Natural killer cell treated with Interleukin-12 subunit alpha and Interleukin-12 subunit beta and Interleukin-15 and Interleukin-18, amount 100 ng/mL, for 72 hours (primary cell): Measurements from ENCODE around the gene CYREN. TPM values are rescaled to one million over a fixed set of nuclear protein-coding genes. Genes with fewer than 3 reads are reported as not detected.
A peak's percentile ranks its signal among the peaks of the same experiment; 100 is the strongest.
"Not testable (repeated sequence)": the region's sequence is repeated elsewhere in the genome, so short reads cannot be mapped to it uniquely, and the experiment has no call there.

ENCODE experiments used
- ATAC-seq, 2 donors: fragments of 150-1000 bp; cut with Tn5 transposase in 1 of 2; sonication (Bioruptor Pico), chemical (Tn5 transposase) in 1 of 2; 2 replicates each; pipeline ENCODE4 v1.10.0; 2021
- DNase-seq: peaks from one replicate; pipeline ENCODE4 v3.0.0; 2022; ENCODE audit warnings: low spot score
- H3K27ac Mint-ChIP-seq, 2 donors: 1 replicate in 1 of 2; 2 replicates in 1 of 2; pipeline ENCODE4 v1.8.0; 2022; ENCODE audit warnings: mixed read lengths in 2 of 2, mild to moderate bottlenecking in 1 of 2, moderate library complexity in 1 of 2
- H3K27me3 Mint-ChIP-seq, 2 donors: 1 replicate in 1 of 2; 2 replicates in 1 of 2; pipeline ENCODE4 v1.8.0; 2022; ENCODE audit warnings: mixed read lengths in 2 of 2
- H3K36me3 Mint-ChIP-seq: one replicate; pipeline ENCODE4 v1.8.0; 2022; ENCODE audit warnings: mixed read lengths
- H3K4me1 Mint-ChIP-seq, 2 donors: 1 replicate in 1 of 2; 2 replicates in 1 of 2; pipeline ENCODE4 v1.8.0; 2022; ENCODE audit warnings: low read depth in 2 of 2, mixed read lengths in 2 of 2, mild to moderate bottlenecking in 1 of 2
- H3K4me3 Mint-ChIP-seq: one replicate; pipeline ENCODE4 v1.8.0; 2022; ENCODE audit warnings: mixed read lengths
- H3K9me3 Mint-ChIP-seq: 2 replicates; pipeline ENCODE4 v1.8.0; 2022; ENCODE audit warnings: mixed read lengths
- total RNA-seq, 2 donors: library from RNA; stranded (reverse); gene quantifications; one replicate each; pipeline ENCODE4 v1.2.3, GENCODE V29; 2022

CYREN gene
- total RNA-seq, 2 donors from 2014 or later = 47.2 to 68.5 TPM

DNA sequence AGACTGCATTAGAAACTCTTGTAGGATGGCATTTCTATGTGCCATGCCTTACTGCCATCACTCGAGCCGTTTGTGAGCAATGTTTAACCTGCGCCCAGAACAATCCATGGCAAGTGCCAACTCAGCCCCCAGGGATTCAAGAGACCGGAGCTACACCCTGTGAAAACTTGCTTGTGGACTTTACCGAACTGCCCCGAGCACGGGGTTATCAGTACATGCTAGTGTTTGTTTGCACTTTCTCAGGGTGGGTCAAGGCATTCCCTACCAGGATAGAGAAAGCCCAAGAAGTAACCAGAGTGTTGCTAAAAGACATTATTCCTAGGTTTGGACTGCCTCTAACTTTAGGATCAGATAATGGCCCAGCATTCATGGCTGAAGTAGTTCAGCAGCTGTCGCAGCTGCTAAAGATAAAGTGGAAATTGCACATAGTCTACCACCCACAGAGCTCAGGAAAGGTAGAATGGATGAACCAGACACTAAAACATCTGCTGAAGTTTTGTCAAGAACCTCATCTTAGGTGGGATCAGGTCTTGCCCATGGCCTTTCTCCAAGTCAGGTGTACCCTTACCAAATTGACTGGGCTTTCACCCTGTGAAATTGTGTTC, 8.9 kb upstream of the CYREN start:
- DNase-seq = no peak
- peaks cover 36% of the 10 kb centered on the region for H3K36me3 Mint-ChIP-seq
- no peak overlapping the region for H3K4me3 Mint-ChIP-seq
- no peaks in the 10 kb centered on the region for H3K4me1 Mint-ChIP-seq
- H3K27me3 Mint-ChIP-seq = no peaks in the 10 kb centered on the region
- no peak overlapping the region for H3K27ac Mint-ChIP-seq
- ATAC-seq = no peak
- peaks cover 13% of the 10 kb centered on the region for H3K9me3 Mint-ChIP-seq

GRCh38 chr7:135178364-135178763, 7.9 kb upstream of the CYREN start:
- H3K36me3 Mint-ChIP-seq = peaks cover 29% of the 10 kb centered on the region
- peaks cover 0 to 3% of the 10 kb centered on the region in 2 donors for H3K4me1 Mint-ChIP-seq
- H3K27ac Mint-ChIP-seq = no peak overlapping the region
- DNase-seq (no peak), ATAC-seq (no peak)
- no peaks in the 10 kb centered on the region for H3K27me3 Mint-ChIP-seq
- H3K4me3 Mint-ChIP-seq = no peak overlapping the region
- peaks cover 13% of the 10 kb centered on the region for H3K9me3 Mint-ChIP-seq

- H3K27ac Mint-ChIP-seq = no peak overlapping the region
- peaks cover 13% of the 10 kb centered on the region for H3K9me3 Mint-ChIP-seq
- peaks cover 20% of the 10 kb centered on the region for H3K36me3 Mint-ChIP-seq
- ATAC-seq (no peak), DNase-seq (no peak)
- no peaks in the 10 kb centered on the region for H3K27me3 Mint-ChIP-seq
- H3K4me1 Mint-ChIP-seq = peaks cover 3 to 4% of the 10 kb centered on the region in 2 donors
- H3K4me3 Mint-ChIP-seq = no peak overlapping the region
Measured at GRCh38 chr7:135177028-135177696, 6.7 kb upstream of the CYREN start.

DNA sequence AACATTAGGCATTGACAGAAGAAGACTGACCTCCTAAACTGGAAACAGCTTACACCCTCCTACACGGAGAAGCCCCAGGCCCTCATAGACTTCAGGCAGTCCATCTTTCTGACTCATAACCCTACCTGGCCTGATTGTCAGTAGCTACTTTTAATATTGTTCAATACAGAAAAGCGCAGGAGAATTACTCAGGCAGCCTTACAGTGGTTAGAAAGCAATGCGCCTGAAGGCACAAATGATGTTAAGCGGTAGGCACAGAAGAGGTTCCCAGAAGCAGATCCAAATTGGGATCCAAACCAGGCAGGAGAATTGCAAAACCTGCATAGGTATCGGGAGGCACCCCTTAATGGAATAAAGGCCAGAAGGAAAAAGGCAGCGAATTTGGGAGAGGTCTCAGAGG, 5.4 kb upstream of the CYREN start:
- no peak overlapping the region for H3K4me3 Mint-ChIP-seq
- peaks cover 9% of the 10 kb centered on the region for H3K36me3 Mint-ChIP-seq
- H3K27me3 Mint-ChIP-seq = no peaks in the 10 kb centered on the region
- H3K9me3 Mint-ChIP-seq = peaks cover 6% of the 10 kb centered on the region
- ATAC-seq (no peak), DNase-seq (no peak)
- H3K27ac Mint-ChIP-seq = peak overlapping the region in 1 of 2 donors; percentile 22
- peaks cover 10 to 11% of the 10 kb centered on the region in 2 donors for H3K4me1 Mint-ChIP-seq

DNA sequence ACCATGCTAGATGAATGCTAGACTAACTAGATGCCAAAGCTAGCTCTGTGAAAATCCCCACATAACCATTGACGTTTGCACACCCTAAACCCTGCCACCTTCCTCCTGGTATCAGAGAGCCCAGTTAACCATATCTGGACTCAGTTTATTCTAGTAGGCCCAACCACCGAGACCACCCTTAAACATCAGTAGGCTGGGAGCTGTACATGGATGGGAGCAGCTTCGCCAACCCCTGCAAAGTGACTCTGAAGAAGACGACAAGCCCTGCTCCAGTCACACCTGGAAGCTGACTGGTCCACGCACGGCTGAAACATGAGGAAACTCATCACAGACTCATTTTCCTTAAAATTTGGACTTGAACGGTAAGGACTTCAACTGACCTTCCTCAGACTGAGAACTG, 4.4 kb upstream of the CYREN start:
- ATAC-seq (no peak), DNase-seq (no peak)
- H3K4me3 Mint-ChIP-seq = no peak overlapping the region

DNA sequence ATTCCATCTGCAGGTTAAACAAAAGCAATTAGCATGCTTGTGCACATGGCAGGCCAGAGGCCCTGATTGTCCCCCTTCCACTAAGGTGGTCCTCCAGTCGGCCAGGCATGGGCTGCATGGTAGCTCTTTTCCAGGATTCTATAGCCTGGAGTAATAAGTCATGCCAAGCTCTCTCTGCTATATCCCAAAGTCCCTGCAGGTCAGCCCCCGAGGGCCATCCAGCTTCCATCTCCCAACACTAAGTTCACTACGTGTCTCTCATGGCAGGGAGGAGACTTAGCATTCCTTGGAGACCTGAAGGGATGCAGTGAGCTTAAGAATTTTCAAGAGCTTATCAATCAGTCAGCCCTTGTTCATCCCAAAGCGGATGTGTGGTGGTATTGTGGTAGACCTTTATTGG, 3.4 kb upstream of the CYREN start:
- not testable (repeated sequence) for DNase-seq, H3K27me3 Mint-ChIP-seq, H3K4me3 Mint-ChIP-seq, ATAC-seq, H3K9me3 Mint-ChIP-seq
- Mint-ChIP-seq H3K27ac (peak overlapping the region in 1 of 2 donors; percentile 61), H3K36me3 (peaks cover 14% of the 10 kb centered on the region), H3K4me1 (peaks cover 23 to 25% of the 10 kb centered on the region in 2 donors)

More for the DNA sequence above, 4.4 kb upstream of the CYREN start:
- Mint-ChIP-seq H3K36me3 (peaks cover 8% of the 10 kb centered on the region), H3K27me3 (no peaks in the 10 kb centered on the region), H3K4me1 (peaks cover 13 to 14% of the 10 kb centered on the region in 2 donors), H3K27ac (peak overlapping the region in 1 of 2 donors; percentile 61), H3K9me3 (peaks cover 6% of the 10 kb centered on the region)

GRCh38 chr7:135171581-135172291, 1.2 kb upstream of the CYREN start:
- Mint-ChIP-seq H3K4me1 (peaks cover 44 to 46% of the 10 kb centered on the region in 2 donors), H3K36me3 (peaks cover 14% of the 10 kb centered on the region), H3K4me3 (peak overlapping the region; percentile 88), H3K27ac (peak overlapping the region; percentile 97 to 98)
- DNase-seq, H3K9me3 Mint-ChIP-seq, ATAC-seq, H3K27me3 Mint-ChIP-seq: not testable (repeated sequence)

- not testable (repeated sequence) for ATAC-seq
- H3K4me1 Mint-ChIP-seq = peaks cover 48% of the 10 kb centered on the region in 2 donors
Measured at GRCh38 chr7:135170998-135171481, 533 bp upstream of the CYREN start.

DNA sequence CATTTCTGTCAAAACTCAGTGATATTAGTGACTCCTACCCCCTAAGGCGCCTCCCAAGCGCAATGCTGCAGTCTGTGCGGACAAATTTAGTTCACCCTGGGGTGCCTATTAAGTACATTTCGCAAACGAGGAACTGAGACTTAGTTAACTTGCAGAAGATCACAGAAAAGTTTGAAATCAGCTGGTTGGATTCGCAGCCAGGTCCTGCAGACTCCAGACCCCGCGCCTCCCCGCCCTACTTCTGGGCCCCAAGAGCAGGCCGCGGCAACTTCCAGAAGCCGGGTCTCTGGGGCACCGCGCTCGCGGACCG, 588 bp downstream of the CYREN start:
- ATAC-seq (no peak), DNase-seq (no peak)
- Mint-ChIP-seq H3K4me3 (peak overlapping the region; percentile 88), H3K27ac (peak overlapping the region; percentile 97 to 98), H3K4me1 (peaks cover 48 to 54% of the 10 kb centered on the region in 2 donors), H3K27me3 (no peaks in the 10 kb centered on the region), H3K9me3 (no peaks in the 10 kb centered on the region), H3K36me3 (peaks cover 14% of the 10 kb centered on the region)

More at GRCh38 chr7:135170998-135171481, 533 bp upstream of the CYREN start:
- not testable (repeated sequence) for H3K9me3 Mint-ChIP-seq, H3K27me3 Mint-ChIP-seq, DNase-seq
- H3K27ac Mint-ChIP-seq = peak overlapping the region; percentile 97 to 98
- H3K4me3 Mint-ChIP-seq = peak overlapping the region; percentile 88
- peaks cover 14% of the 10 kb centered on the region for H3K36me3 Mint-ChIP-seq

DNA sequence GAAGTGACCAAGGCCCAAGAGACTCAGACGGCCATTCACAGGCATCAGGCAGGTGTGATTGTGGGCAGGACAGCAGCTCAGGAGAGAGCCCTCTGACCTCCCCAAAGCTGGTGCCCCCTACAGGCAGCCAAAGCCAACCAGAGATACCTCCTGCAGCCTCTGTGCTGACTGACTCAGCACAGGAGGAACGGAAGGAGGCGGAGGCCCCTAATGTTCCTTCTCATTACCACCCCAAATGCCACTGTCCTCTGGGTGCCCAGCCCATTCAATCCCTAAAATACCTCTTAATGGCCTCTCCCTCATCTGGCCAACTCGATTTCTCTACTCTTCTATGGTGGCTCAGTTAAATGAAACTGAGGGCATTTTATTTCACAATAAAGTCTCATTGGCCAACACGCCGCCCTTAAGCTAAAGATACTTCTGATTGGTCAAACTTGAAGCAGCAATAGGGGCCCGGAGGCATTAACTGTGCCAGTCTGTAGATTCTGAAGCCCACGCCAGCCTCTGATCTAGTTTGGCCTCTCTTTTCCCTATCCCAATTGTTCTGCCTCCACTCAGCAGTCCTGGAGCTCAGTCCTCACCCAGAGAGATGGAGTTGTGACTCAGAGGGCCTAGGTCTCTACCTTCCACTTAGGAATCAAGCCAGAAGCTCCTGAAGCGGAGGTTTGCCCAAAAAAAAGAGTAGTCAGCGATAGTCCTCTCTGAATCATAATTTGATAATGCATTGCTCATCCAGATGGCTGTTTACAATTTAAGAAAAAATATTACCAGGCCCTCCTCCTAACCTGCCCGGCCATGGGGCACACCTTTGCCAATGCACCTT, 1.2 kb downstream of the CYREN start:
- peaks cover 48 to 54% of the 10 kb centered on the region in 2 donors for H3K4me1 Mint-ChIP-seq
- peak overlapping the region; percentile 97 to 98 for H3K27ac Mint-ChIP-seq
- peak overlapping the region; percentile 88 for H3K4me3 Mint-ChIP-seq
- DNase-seq (peak; percentile 72), ATAC-seq (peak in 1 of 2 donors; percentile 53)
- no peaks in the 10 kb centered on the region for H3K9me3 Mint-ChIP-seq
- peaks cover 14% of the 10 kb centered on the region for H3K36me3 Mint-ChIP-seq
- H3K27me3 Mint-ChIP-seq = no peaks in the 10 kb centered on the region

DNA sequence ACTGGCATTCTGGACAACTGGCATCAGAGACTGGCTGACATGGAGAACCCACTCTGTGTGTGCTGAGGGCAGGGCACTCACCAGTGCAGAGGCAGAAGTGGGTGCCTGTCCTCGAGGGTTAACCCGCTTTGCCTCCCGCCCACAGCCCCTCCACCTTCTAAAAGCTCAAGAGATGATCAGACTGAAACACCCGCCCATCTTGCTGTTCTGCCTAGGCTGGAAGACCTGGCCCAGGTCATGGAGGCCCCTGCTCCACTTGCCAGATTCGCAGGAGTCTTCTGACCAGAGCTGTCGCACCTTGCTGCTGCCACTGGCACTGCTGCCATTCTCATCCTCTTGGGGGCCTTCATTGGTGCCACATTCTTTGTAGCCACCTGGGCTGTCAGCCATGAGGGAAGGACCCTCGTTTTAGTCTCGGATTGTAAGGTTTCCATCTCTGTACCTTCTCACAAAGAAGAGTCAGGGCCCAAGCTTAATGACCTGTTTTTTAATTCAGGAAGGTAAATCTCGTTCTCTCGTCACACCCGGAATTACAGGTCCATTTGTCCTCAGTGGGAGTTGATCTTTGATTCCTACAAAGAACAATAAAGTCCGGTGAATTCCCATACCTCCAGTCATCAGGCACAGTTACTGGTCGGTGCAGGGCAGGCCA, 1.9 kb downstream of the CYREN start:
- DNase-seq (no peak), ATAC-seq (no peak)
- Mint-ChIP-seq H3K27me3 (no peaks in the 10 kb centered on the region), H3K4me3 (peak overlapping the region; percentile 88), H3K4me1 (peaks cover 48 to 56% of the 10 kb centered on the region in 2 donors), H3K36me3 (peaks cover 14% of the 10 kb centered on the region), H3K27ac (peak overlapping the region; percentile 97 to 98), H3K9me3 (no peaks in the 10 kb centered on the region)

GRCh38 chr7:135168001-135168400, 2.5 kb downstream of the CYREN start:
- DNase-seq = no peak
- ATAC-seq = no peak
- Mint-ChIP-seq H3K9me3 (no peaks in the 10 kb centered on the region), H3K4me1 (peaks cover 48 to 56% of the 10 kb centered on the region in 2 donors), H3K4me3 (peak overlapping the region; percentile 88), H3K27me3 (no peaks in the 10 kb centered on the region), H3K27ac (peak overlapping the region; percentile 97 to 98), H3K36me3 (peaks cover 14% of the 10 kb centered on the region)
